NCI-H524 treated with DMSO at 0.1 percent for 48 hours (cell line): Measurements from ENCODE around the gene M6PR.
"Not testable (repeated sequence)": the region's sequence is repeated elsewhere in the genome, so short reads cannot be mapped to it uniquely, and the experiment has no call there.

Experiments used
- DNase-seq: peaks from one replicate; lab custom pipeline; 2025; lab: John Stamatoyannopoulos, UW

The M6PR gene

DNA sequence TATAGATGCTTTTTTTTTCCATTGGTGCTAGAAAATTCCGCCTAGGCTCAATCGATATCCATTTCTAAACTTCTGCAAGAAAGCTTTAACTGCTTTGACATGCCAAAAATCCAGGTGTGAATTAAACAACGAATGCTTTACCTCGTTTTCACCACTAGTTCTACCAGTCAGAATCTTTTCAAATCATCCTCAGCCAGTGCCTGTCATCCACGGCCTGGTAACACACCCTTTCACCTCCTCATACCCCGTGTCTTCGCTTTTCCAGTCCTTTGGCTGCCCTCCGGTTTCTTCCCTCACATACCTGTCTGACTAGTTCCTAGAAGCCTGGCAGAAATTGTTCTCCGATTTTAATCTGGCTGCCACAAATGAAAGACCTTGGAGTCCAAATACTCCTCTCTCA lies 36.5 kb downstream of the M6PR start:
- no peak for DNase-seq

DNA sequence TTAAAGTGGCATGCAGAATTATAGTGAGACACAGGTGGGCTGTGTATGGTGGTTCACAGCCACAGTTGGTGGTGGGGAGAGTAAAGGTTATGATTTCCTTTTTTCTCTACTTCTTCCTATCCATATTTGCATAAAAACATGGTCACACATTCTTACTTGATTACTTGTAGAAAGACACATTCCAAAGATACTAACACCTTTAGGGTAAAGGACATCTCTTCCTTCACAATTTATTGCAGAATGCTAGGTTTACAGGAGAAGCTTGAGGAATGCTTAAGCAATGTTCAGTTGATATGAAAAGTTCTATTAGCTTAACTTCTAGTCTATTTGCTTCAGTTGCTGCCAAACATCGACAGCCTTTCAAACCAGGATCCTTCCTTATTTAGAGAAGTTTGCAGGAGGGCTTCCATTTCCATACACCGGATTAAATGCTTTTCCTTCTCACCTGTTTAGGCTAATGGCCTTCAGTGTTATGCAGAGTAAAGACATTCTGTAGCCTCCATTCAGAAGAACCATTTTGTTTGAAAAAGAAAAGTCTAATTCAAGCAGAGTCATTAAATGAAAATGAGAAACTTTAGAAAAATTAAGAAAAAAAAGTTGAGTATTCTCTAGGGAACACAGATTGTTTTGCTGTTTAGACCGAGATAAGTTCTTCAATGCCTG lies 37.7 kb downstream of the M6PR start:
- DNase-seq: no peak

DNA sequence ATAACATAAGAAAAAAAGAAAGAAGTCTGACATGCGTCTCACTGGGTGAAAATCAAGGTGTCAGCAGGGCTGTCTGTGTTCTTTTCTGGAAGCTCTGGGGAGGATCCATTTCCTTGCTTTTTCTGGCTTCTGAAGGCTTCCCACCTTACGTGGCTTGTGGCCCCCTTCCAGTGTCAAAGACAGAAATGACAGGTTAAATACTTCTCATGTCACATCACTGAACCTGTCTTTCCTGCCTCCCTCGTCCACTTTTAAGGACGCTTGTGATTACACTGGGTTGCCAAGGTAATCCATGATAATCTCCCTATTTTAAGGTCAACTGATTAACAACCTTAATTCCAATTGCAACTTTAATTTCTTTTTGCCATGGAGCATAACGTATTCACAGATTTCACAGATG lies 39.7 kb downstream of the M6PR start:
- no peak for DNase-seq

DNA sequence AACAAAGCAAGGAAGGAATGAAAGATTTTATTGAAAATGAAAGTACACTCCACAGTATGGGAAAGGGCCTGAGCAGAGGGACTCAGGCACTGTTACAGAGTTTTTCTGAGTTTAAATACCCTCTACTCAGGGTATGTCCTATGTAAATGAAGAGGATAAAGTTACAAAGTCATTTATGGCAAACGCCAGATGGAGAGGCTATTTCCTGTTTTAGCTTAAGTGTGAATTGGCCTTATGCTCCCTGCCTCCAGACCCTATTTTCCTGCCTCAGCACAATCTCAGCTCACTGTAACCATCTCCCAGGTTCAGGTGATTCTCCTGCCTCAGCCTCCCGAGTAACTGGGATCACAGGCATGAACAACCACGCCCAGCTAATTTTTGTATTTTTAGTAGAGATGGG lies 41.9 kb downstream of the M6PR start:
- peak; percentile 53 for DNase-seq

DNA sequence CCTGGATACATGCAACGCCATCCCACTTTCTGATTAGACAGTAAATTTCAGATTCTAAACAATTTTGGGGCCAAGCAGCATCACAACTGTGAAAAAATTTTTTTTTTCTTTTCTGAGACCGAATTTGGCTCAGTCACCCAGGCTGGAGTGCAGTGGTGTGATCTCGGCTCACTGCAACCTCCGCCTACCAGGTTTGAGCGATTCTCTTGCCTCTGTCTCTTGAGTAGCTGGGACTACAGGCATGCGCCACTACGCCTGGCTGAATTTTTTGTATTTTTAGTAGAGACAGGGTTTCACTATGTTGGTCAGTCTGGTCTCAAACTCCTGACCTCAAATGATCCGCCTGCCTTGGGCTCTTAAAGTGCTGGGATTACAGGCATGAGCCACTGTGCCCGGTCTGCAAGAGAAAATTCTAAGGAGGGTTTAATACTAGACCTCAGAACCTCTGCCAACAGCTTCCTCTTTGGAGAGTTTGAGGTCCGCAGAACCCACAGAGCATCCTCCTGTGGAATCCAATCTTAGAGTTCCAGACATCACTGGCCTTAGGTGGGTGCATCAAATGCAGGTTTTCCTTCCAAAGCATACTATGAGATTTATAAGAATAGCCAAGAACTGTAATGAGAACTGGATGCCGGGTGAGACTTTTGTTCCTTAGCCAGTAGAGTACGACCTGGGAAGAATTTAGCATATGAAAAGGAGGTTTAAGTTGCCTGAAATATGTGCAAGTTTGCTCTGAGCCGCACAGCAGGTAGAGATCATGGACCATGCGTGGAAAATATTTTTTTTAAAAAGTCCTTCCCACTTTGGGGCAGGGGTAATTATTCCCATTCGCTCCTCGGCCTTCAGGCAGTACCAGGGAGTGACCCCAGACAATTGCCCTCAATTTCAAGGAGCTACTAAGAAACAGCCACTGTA lies 42.9 kb downstream of the M6PR start:
- DNase-seq: no peak

DNA sequence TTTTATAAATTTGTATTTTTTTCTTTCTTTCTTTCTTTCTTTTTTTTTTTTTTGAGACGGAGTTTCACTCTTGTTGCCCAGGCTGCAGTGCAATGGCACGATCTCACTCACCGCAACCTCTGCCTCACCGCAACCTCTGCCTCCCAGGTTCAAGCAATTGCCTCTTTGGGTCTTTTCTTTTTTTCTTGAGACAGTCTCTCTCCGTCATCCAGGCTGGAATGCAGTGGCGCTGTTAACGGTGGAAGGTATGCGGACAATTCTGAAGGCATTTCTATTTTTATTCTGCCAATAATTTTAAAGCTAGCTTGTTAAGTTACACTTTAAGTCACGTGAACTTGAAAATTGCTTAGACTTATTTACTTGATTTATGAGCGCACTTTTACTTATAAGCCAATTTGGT lies 43.9 kb downstream of the M6PR start:
- DNase-seq: no peak

DNA sequence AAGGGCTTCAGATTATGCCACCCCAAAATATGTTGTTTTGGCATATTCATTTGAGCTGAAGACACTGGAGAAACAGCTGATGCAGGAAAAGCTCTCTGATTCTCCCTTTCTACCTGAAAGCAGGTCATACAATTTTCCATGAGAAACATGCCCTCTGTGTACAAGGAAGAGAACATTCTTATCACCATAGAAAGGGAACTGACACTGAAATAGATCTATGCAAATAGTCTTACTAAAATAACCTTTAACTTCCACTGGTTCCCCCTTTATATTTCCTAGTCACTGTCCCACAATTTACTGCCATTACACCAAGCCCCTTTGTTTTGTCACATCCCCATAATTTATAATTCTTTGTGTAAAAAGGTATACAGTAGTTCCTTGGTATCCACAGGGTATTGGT lies 44.8 kb downstream of the M6PR start:
- DNase-seq: no peak

DNA sequence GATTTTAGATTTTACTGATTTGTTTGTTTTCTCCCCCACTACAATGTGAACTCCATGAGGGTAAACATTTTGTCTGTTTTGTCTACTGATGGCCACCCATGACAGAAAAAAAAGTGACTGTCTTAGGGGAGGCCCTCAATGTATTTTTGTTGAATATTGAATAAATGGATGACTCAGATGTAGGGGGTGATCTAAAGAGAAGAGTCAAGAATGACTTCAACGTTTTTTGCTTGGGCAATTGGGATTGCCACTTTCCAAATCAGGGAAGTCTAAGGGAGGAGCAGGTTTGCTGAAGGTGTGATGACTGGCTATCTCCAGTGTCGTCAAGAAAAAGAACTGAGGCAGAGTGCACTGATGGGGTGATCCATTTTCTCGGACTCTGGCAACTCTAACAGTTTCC lies 45.8 kb downstream of the M6PR start:
- no peak for DNase-seq

DNA sequence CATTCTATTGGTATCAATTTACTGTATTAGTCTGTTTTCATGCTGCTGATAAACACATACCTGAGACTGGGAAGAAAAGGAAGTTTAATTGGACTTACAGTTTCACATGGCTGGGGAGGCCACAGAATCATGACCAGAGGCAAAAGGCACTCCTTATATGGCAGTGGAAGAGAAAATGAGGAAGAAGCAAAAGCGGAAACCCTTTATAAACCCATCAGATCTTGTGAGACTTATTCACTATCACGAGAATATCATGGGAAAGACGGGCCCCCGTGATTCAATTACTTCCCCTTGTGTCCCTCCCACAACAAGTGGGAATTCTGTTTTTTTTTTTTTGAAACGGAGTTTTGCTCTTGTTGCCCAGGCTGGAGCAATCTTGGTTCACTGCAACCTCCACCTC lies 46.7 kb downstream of the M6PR start:
- DNase-seq: not testable (repeated sequence)

DNA sequence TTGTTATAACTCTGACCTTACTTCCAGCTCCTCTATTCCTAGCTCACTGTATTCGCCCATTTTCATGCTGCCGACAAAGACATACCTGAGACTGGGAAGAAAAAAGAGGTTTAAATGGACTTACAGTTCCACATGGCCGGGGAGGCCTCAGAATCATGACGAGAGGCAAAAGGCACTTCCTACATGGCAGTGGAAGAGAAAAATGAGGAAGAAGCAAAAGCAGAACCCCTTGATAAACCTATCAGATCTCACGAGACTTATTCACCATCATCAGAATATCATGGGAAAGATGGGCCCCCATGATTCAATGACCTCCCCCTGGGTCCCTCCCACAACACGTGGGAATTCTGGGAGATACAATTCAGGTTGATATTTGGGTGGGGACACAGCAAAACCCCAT lies 49.6 kb downstream of the M6PR start:
- no peak for DNase-seq

DNA sequence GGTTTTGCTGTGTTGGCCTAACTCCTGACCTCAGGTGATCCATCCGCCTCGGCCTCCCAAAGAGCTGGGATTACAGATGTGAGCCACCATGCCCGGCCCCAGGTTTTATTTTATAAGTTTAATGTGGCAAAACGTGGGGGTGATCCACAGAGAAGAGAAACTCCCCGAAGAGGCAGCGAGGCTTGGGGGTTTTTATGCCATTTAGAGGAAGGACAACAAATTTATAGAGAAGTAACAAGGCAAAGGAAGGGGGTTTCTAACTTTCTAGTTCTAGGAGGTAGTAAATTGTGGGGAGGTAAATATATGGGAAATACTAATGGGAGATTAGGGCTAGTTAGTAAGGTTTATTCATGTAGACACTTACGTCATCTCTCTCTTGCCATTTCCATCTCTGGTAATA lies 52.4 kb downstream of the M6PR start:
- no peak for DNase-seq

DNA sequence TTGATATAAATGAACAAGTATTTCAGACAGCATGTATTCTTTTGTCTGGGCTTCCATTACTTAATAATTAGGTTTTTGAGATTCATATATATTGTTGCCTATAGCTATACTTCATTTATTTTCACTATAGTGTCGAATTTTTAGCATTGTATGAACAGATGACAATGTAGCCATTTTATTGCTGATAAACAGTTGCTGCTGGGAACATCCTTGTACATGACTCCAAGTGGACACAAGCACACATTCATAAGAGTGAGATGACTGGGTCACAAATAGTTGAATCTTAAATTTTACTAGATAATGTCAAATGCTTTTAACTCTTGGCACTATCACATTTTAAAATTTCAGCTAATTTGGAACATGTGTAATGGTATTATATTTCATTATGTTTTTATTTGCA lies 54.5 kb downstream of the M6PR start:
- DNase-seq: no peak

DNA sequence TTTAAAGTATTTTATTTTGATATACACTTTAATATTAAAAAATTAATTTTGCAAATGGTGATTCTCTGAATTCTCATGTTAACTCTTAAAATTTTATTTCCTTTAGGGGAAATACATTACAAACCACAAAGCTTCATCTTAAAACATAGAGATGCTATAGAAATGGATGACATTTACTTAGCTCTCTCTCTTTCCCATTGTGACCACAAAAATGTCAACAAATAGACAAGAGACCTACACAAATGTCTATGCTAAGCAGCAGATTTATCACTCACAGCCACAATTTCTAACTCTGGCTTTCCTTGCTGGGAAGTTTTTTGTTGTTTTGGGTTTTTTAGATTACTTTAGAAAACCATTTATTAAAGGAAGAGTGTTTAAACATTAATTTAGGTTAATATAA lies 55.1 kb downstream of the M6PR start:
- DNase-seq: no peak

DNA sequence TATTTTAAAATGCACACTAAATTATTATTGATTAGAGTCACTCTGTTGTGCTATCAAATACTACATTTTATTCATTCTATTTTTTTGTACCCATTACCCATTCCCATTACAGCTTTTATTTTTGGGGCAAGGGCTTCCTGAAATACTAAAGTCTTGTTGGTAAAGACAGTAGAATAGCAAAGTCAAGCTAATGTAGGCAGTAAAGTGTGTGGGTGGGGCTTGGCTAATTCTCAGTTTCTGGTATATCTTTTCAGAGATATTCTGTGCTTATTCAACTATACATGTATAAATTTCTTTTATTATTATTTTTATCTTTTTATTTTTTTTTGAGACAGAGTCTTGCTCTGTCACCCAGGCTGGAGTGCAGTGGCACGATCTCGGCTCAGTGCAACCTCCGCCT lies 57.5 kb downstream of the M6PR start:
- no peak for DNase-seq
